Natural killer cell (primary cell): ENCODE data around the gene CFAP77. TPM values are rescaled to one million over a fixed set of nuclear protein-coding genes. Genes with fewer than 3 reads are reported as not detected.

Experiments used
- ATAC-seq, 3 donors: fragments of 150-1000 bp in 2 of 3; fragments of 200-7000 bp in 1 of 3; cut with Tn5 transposase; 1 replicate in 1 of 3; 2 replicates in 2 of 3; pipeline ENCODE4 v1.10.0; 2021; ENCODE audit warnings: mild to moderate bottlenecking in 2 of 3, moderate library complexity in 2 of 3
- DNase-seq, 2 donors: peaks; one replicate each; pipeline versions ENCODE4 v3.0.0 to v3.0.0-alpha.2; 2013 to 2021; ENCODE audit warnings: mixed read lengths in 1 of 2
- H3K27ac ChIP-seq: one replicate; pipeline ENCODE4 v1.5.1; 2013; ENCODE audit warnings: mild to moderate bottlenecking, low read length
- H3K27me3 ChIP-seq: one replicate; pipeline ENCODE4 v1.6.1; 2013; ENCODE audit warnings: low read length; ENCODE audit not compliant: control insufficient read depth, insufficient read depth
- H3K36me3 ChIP-seq: one replicate; pipeline ENCODE4 v1.6.1; 2013; ENCODE audit warnings: low read length; ENCODE audit not compliant: control insufficient read depth, insufficient read depth
- H3K4me1 ChIP-seq: one replicate; pipeline ENCODE4 v1.6.1; 2013; ENCODE audit warnings: low read length; ENCODE audit not compliant: control insufficient read depth, insufficient read depth
- H3K4me3 ChIP-seq: one replicate; pipeline ENCODE4 v1.5.1; 2013; ENCODE audit warnings: low read length
- H3K9me3 ChIP-seq: one replicate; pipeline ENCODE4 v1.6.1; 2013; ENCODE audit warnings: low read length; ENCODE audit not compliant: control insufficient read depth, insufficient read depth
- H3K27ac Mint-ChIP-seq, 2 donors: one replicate each; pipeline ENCODE4 v1.8.0; 2022; ENCODE audit warnings: mild to moderate bottlenecking in 2 of 2, mixed read lengths in 2 of 2, moderate library complexity in 1 of 2
- H3K27me3 Mint-ChIP-seq, 2 donors: one replicate each; pipeline ENCODE4 v1.8.0; 2022; ENCODE audit warnings: low read depth in 2 of 2, mixed read lengths in 2 of 2
- H3K36me3 Mint-ChIP-seq: one replicate; pipeline ENCODE4 v1.8.0; 2022; ENCODE audit warnings: mixed read lengths
- H3K4me1 Mint-ChIP-seq, 2 donors: one replicate each; pipeline ENCODE4 v1.8.0; 2022; ENCODE audit warnings: mixed read lengths in 2 of 2
- H3K4me3 Mint-ChIP-seq: one replicate; pipeline ENCODE4 v1.8.0; 2022; ENCODE audit warnings: mild to moderate bottlenecking, moderate library complexity, mixed read lengths
- H3K9me3 Mint-ChIP-seq, 2 donors: one replicate each; pipeline ENCODE4 v1.8.0; 2022; ENCODE audit warnings: mixed read lengths in 2 of 2
- CTCF ChIP-seq: fragments of 200-600 bp; IDR thresholded peaks from one replicate; pipeline ENCODE4 v1.8.0; 2022; ENCODE audit warnings: antibody characterized with exemption
- WGBS: methylation state at CpG from one replicate; pipeline ENCODE4 v1.1.7; 2013; ENCODE audit warnings: missing lambda C conversion rate; ENCODE audit not compliant: insufficient coverage; 5-methylcytosine and 5-hydroxymethylcytosine counted together
- intact Hi-C: fragments of 100-400 bp; cut with micrococcal nuclease; formaldehyde crosslinking; loops from one replicate; pipeline ENCODE4 v1.14.2; 2022
- total RNA-seq, 4 donors: library from RNA; stranded (reverse); fragments of 120-200 nt in 1 of 4; gene quantifications; one replicate each; pipeline versions ENCODE4 v1.2.3 to v1.2.4, GENCODE V29; 2013 to 2022

The CFAP77 gene
- total RNA-seq, 3 donors from 2014 or later (not counting 1 experiment from before 2014, with no cell fraction given), result not detected

DNA sequence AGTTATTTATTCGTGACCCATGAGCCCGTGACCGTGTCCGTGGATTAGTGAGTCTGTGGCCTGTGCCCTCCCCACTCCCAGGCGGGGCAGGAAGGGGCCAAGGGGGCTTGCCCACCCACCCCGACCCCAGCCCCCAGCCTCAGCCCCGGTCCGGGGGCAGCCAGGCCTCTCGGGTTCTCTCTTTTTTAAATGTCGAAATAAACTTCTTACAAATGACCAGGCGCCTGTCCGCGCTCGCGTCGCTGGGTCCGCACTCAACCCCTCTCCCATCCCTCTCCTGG lies 180.0 kb downstream of the CFAP77 start:
- Mint-ChIP-seq H3K36me3 (no peaks in the 10 kb centered on the region), H3K4me3 (no peak overlapping the region), H3K27ac (no peak overlapping the region), H3K9me3 (no peaks in the 10 kb centered on the region), H3K4me1 (peaks cover 7 to 15% of the 10 kb centered on the region in 2 donors), H3K27me3 (peaks cover 48 to 53% of the 10 kb centered on the region in 2 donors)
- Histone ChIP-seq H3K27ac (no peak overlapping the region), H3K27me3 (peaks cover 69% of the 10 kb centered on the region), H3K36me3 (peaks cover 4% of the 10 kb centered on the region), H3K4me3 (no peak overlapping the region), H3K9me3 (no peaks in the 10 kb centered on the region), H3K4me1 (peaks cover 6% of the 10 kb centered on the region)
- WGBS, result 12% methylated on average over 16 of the region's 17 CpGs
- no peak for DNase-seq
- intact Hi-C loops, result no loop called here
- ATAC-seq, result no peak
- no peak for TF ChIP-seq CTCF

DNA sequence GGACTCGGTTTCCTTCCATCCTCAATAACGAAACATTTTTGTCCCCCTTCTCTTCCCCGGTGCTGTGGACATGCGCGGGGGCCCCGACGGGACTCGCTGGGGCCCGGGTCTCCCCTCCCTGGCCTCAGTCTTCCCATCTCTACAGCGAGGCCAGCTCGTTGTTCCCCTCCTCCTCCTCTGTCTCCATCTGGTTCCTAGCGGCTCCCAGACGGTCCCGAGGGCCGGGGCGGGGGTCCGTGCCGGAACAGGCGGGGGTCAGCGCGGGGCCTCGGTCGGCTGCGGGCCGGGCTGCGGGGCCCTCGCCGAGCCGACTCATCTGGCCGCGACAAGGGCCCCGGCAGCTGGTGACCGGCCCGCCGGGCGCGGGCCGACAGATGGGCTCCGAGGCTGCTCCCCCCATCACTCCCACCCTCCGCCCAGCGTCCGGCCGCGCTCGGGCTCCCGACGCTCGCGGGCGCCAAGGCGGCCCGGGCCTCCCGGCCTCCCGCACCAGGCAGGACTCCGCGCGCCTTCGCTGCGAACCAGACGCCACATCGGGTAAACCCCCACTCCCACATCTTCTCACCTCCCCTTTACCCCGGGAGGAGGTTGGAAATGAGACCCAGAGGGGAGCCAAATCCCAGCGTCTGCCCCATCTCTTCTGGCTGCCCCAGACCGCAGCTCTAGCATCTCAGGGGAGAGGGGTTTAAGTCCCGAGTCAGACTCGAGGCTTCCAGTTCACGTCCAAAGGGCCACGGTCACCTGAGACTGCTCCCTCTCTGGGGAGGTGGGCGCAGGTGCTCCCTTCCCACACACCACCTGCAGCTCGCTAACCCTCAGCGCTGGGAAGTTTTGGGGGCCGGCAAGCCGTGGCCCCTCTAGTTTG lies 180.5 kb downstream of the CFAP77 start:
- Histone ChIP-seq H3K9me3 (no peaks in the 10 kb centered on the region), H3K27me3 (peaks cover 63% of the 10 kb centered on the region), H3K4me3 (no peak overlapping the region), H3K27ac (no peak overlapping the region), H3K36me3 (peaks cover 4% of the 10 kb centered on the region), H3K4me1 (peaks cover 6% of the 10 kb centered on the region)
- 6% methylated on average over 73 of the region's 73 CpGs for WGBS
- peaks cover 43 to 51% of the 10 kb centered on the region in 2 donors for H3K27me3 Mint-ChIP-seq
- no peak overlapping the region for H3K27ac Mint-ChIP-seq
- H3K4me3 Mint-ChIP-seq, result no peak overlapping the region
- no peaks in the 10 kb centered on the region for H3K9me3 Mint-ChIP-seq
- peaks cover 7 to 15% of the 10 kb centered on the region in 2 donors for H3K4me1 Mint-ChIP-seq
- no peak for DNase-seq
- no peaks in the 10 kb centered on the region for H3K36me3 Mint-ChIP-seq
- TF ChIP-seq CTCF, result no peak
- no peak for ATAC-seq
- intact Hi-C loops, result no loop called here

- H3K4me1 Mint-ChIP-seq, result peaks cover 7 to 15% of the 10 kb centered on the region in 2 donors
- H3K4me1 ChIP-seq, result peaks cover 6% of the 10 kb centered on the region
- no peaks in the 10 kb centered on the region for H3K9me3 ChIP-seq
- no peak overlapping the region for H3K4me3 ChIP-seq
- WGBS, result 39% methylated on average over 5 of the region's 6 CpGs
- no peak overlapping the region for H3K27ac Mint-ChIP-seq
- H3K27me3 ChIP-seq, result peaks cover 56% of the 10 kb centered on the region
- DNase-seq (no peak), ATAC-seq (no peak)
- H3K27ac ChIP-seq, result no peak overlapping the region
- no peaks in the 10 kb centered on the region for H3K9me3 Mint-ChIP-seq
- H3K27me3 Mint-ChIP-seq, result peaks cover 36 to 44% of the 10 kb centered on the region in 2 donors
- TF ChIP-seq CTCF, result no peak
- peaks cover 5% of the 10 kb centered on the region for H3K36me3 ChIP-seq
- no peaks in the 10 kb centered on the region for H3K36me3 Mint-ChIP-seq
- no peak overlapping the region for H3K4me3 Mint-ChIP-seq
- intact Hi-C loops, result no loop called here
These were observed 181.2 kb downstream of the CFAP77 start for GRCh38 chr9:132591244-132591643.
